ENCODE results near the gene AMPD3. TPM values are rescaled to one million over a fixed set of nuclear protein-coding genes. Genes with fewer than 3 reads are reported as not detected.

Gene AMPD3
- polyA plus RNA-seq, 1 of the 3 experiments (the other 2 are of a cell fraction) = 1.7 TPM

GRCh38 chr11:10418950-10419310 lies 36.1 kb upstream of the AMPD3 start:
- no peak for TF ChIP-seq YY1 (IDR thresholded peaks at IDR 0.05; ENCODE audit: low read depth)
- TF ChIP-seq FOXJ3 (CRISPR knock-in tag; IDR thresholded peaks at IDR 0.05) = no peak
- no peak for TF ChIP-seq CHD2 (IDR thresholded peaks at IDR 0.05; ENCODE audit: low read length, partially characterized antibody)
- no peak for TF ChIP-seq CTCF (IDR thresholded peaks at IDR 0.05)
- no peak for TF ChIP-seq IRF3 (IDR thresholded peaks at IDR 0.05; ENCODE audit: low read depth, low read length)
- TF ChIP-seq EZH2phosphoT487 (IDR thresholded peaks at IDR 0.05; ENCODE audit: borderline replicate concordance, low read depth) = no peak
- TF ChIP-seq GABPA (IDR thresholded peaks at IDR 0.05; ENCODE audit: low read depth) = no peak
- TF ChIP-seq USF2 (IDR thresholded peaks at IDR 0.05; ENCODE audit: borderline replicate concordance, low read depth, low read length) = no peak
- no peaks in the 10 kb centered on the region for H3K27me3 ChIP-seq (ENCODE audit: insufficient read depth)
- H3K4me1 ChIP-seq (ENCODE audit: control insufficient read depth in 1 of 2, insufficient read depth in 2 of 2, low read depth in 1 of 2, low read length in 1 of 2) = no peaks in the 10 kb centered on the region
- no peaks in the 10 kb centered on the region for H3K36me3 ChIP-seq (replicated peaks in 1 of 2; ENCODE audit: control insufficient read depth in 1 of 2, insufficient read depth in 2 of 2, low read length in 1 of 2)
- ChIA-PET POLR2A (no interaction called here), CTCF (no interaction called here)
- no peak overlapping the region for H2AFZ ChIP-seq (ENCODE audit: low read depth)
- no peaks in the 10 kb centered on the region for H3K79me2 ChIP-seq (ENCODE audit: insufficient read depth)
- H3K4me2 ChIP-seq = no peak overlapping the region
- no peak overlapping the region for H3K4me3 ChIP-seq (ENCODE audit: low read depth in 2 of 2, low read length in 1 of 2)
- H3K9me3 ChIP-seq = no peaks in the 10 kb centered on the region
- no peak for DNase-seq
- H3K9me2 ChIP-seq = no peaks in the 10 kb centered on the region
- no peak overlapping the region for H3K27ac ChIP-seq (ENCODE audit: low read depth in 2 of 2, low read length in 1 of 2)
- WGBS (ENCODE audit: low lambda C conversion rate) = 62% methylated on average over 3 of the region's 3 CpGs
- H3K9ac ChIP-seq = no peak overlapping the region
- H4K20me1 ChIP-seq (ENCODE audit: insufficient read depth) = no peaks in the 10 kb centered on the region
- peaks cover 6% of the 10 kb centered on the region for H3F3A ChIP-seq (replicated peaks; ENCODE audit: insufficient read depth)

GRCh38 chr11:10426475-10426874 lies 28.6 kb upstream of the AMPD3 start:
- TF ChIP-seq CHD2 (IDR thresholded peaks at IDR 0.05; ENCODE audit: low read length, partially characterized antibody) (no peak), ELF1 (IDR thresholded peaks at IDR 0.05) (no peak), TCF12 (IDR thresholded peaks at IDR 0.05) (no peak), POLR2AphosphoS5 (IDR thresholded peaks at IDR 0.05; ENCODE audit: low read depth, low read length) (no peak), FOXJ3 (CRISPR knock-in tag; IDR thresholded peaks at IDR 0.05) (no peak), NFIC (IDR thresholded peaks at IDR 0.05; ENCODE audit: borderline replicate concordance) (no peak), GABPA (IDR thresholded peaks at IDR 0.05; ENCODE audit: low read depth) (no peak), MEF2A (IDR thresholded peaks at IDR 0.05; ENCODE audit: borderline replicate concordance, low read depth) (no peak), IRF3 (IDR thresholded peaks at IDR 0.05; ENCODE audit: low read depth, low read length) (no peak), FOSL2 (IDR thresholded peaks at IDR 0.05; ENCODE audit: borderline replicate concordance, low read depth) (no peak), JUND (IDR thresholded peaks at IDR 0.05) (no peak)
- H3K4me2 ChIP-seq = no peak overlapping the region
- no peaks in the 10 kb centered on the region for H3K9me2 ChIP-seq
- no peaks in the 10 kb centered on the region; a peak in 2 of 4 replicates for H3K4me1 ChIP-seq (ENCODE audit: control insufficient read depth in 1 of 2, insufficient read depth in 2 of 2, low read depth in 1 of 2, low read length in 1 of 2)
- H3F3A ChIP-seq (replicated peaks; ENCODE audit: insufficient read depth) = no peaks in the 10 kb centered on the region
- ChIA-PET CTCF (interaction anchor here (0.6 to 3.9 kb wide), 3 partner anchors 20 to 114 kb away, joined by 3 to 15 read pairs (median 4); partner anchors contain the start of gene RNF141), POLR2A (no interaction called here)
- no peaks in the 10 kb centered on the region for H3K79me2 ChIP-seq (ENCODE audit: insufficient read depth)
- no peak for DNase-seq
- H3K27ac ChIP-seq (ENCODE audit: low read depth in 2 of 2, low read length in 1 of 2) = no peak overlapping the region
- H2AFZ ChIP-seq (ENCODE audit: low read depth) = no peak overlapping the region
- H3K36me3 ChIP-seq (replicated peaks in 1 of 2; ENCODE audit: control insufficient read depth in 1 of 2, insufficient read depth in 2 of 2, low read length in 1 of 2) = no peaks in the 10 kb centered on the region
- no peaks in the 10 kb centered on the region for H3K9me3 ChIP-seq
- H3K27me3 ChIP-seq (ENCODE audit: insufficient read depth) = no peaks in the 10 kb centered on the region; the same call in 1 of the 2 replicates
- H3K4me3 ChIP-seq (ENCODE audit: low read depth in 2 of 2, low read length in 1 of 2) = no peak overlapping the region
- no peaks in the 10 kb centered on the region for H4K20me1 ChIP-seq (ENCODE audit: insufficient read depth)
- H3K9ac ChIP-seq = no peak overlapping the region
- WGBS (ENCODE audit: low lambda C conversion rate) = 41% methylated on average over 3 of the region's 3 CpGs
